HepG2 (cell line): ENCODE results near the gene IAH1. TPM values are rescaled to one million over a fixed set of nuclear protein-coding genes. Genes with fewer than 3 reads are reported as not detected.
A peak's percentile ranks its signal among the peaks of the same experiment; 100 is the strongest.

Experiments
- ARNT2 ChIP-seq: sonication (generic); formaldehyde crosslinking; IDR thresholded peaks from 2 replicates; pipeline ENCODE4 v1.8.0; 2022; ENCODE audit warnings: mild to moderate bottlenecking, low read depth, missing genetic modification reagents, moderate library complexity
- ATF7 ChIP-seq, 2 experiments: fragments of 450-650 bp in 1 of 2; sonication (generic) in 1 of 2; formaldehyde crosslinking in 1 of 2; IDR thresholded peaks; 2 replicates each; pipeline versions ENCODE4 v1.4.0 to v1.6.1; 2016 to 2020; ENCODE audit warnings: antibody characterized with exemption in 1 of 2, mild to moderate bottlenecking in 1 of 2, missing genetic modification reagents in 1 of 2
- BORCS8-MEF2B ChIP-seq: sonication (generic); formaldehyde crosslinking; IDR thresholded peaks from 2 replicates; pipeline ENCODE4 v1.8.0; 2022; ENCODE audit warnings: mild to moderate bottlenecking, missing genetic modification reagents
- DPF2 ChIP-seq: sonication (generic); formaldehyde crosslinking; IDR thresholded peaks from 2 replicates; pipeline ENCODE4 v1.4.0; 2020; ENCODE audit warnings: mild to moderate bottlenecking, low read depth, missing genetic modification reagents, borderline replicate concordance
- KDM4B ChIP-seq: sonication (generic); formaldehyde crosslinking; IDR thresholded peaks from 2 replicates; pipeline ENCODE4 v1.4.0; 2020; ENCODE audit warnings: missing genetic modification reagents
- RXRB ChIP-seq: IDR thresholded peaks from 2 replicates; pipeline ENCODE4 v1.6.1; 2016; ENCODE audit warnings: borderline replicate concordance, missing genetic modification reagents, missing compliant biosample characterization
- SKIL ChIP-seq: sonication (generic); formaldehyde crosslinking; IDR thresholded peaks from 2 replicates; pipeline ENCODE4 v1.8.0; 2022; ENCODE audit warnings: missing genetic modification reagents, mild to moderate bottlenecking, moderate library complexity, borderline replicate concordance
- TAF1 ChIP-seq: sonication (generic); formaldehyde crosslinking; IDR thresholded peaks from 2 replicates; pipeline ENCODE4 v1.4.0; 2020; ENCODE audit warnings: missing genetic modification reagents
- ZNF3 ChIP-seq: IDR thresholded peaks from 2 replicates; pipeline ENCODE4 v1.7.0; 2017; ENCODE audit warnings: inconsistent platforms
- ZNF317 ChIP-seq: sonication (generic); formaldehyde crosslinking; IDR thresholded peaks from 2 replicates; pipeline ENCODE4 v1.5.0; 2020; ENCODE audit warnings: mild to moderate bottlenecking, missing genetic modification reagents
- ZNF33B ChIP-seq: sonication (generic); formaldehyde crosslinking; IDR thresholded peaks from 2 replicates; pipeline ENCODE4 v1.5.1; 2020; ENCODE audit warnings: mild to moderate bottlenecking, missing genetic modification reagents
- ZNF460 ChIP-seq: sonication (generic); formaldehyde crosslinking; IDR thresholded peaks from 2 replicates; pipeline ENCODE4 v1.5.1; 2020; ENCODE audit warnings: missing genetic modification reagents, mild to moderate bottlenecking, borderline replicate concordance
- polyA plus RNA-seq, 8 experiments: library from polyadenylated mRNA; depleted of rRNA in 3 of 8; stranded (reverse) in 7 of 8; unstranded in 1 of 8; fragments of >200 nt; fragmentation: Illumina TruSeq in 4 of 8; extraction: Trizol in 4 of 8; gene quantifications; 2 replicates each; pipeline versions ENCODE4 v1.2.1 to v1.2.3, GENCODE V29; 2011 to 2016; ENCODE audit warnings: low read depth in 4 of 8, missing spikeins in 1 of 8, mixed read lengths in 1 of 8; ENCODE audit not compliant: insufficient read depth in 1 of 8
- total RNA-seq, 5 experiments: library from RNA; depleted of rRNA; stranded (reverse); fragments of >200 nt; fragmentation: Illumina TruSeq; extraction: Trizol; gene quantifications; 2 replicates each; pipeline ENCODE4 v1.2.3, GENCODE V29; 2016; ENCODE audit warnings: low read depth in 1 of 5
- TF ChIP-seq, protein P1 (sequence below), 2 experiments: sonication (generic) in 1 of 2; formaldehyde crosslinking in 1 of 2; IDR thresholded peaks; 2 replicates each; pipeline versions ENCODE4 v1.5.1 to v1.6.1; 2011 to 2020; ENCODE audit warnings: borderline replicate concordance in 1 of 2, low read depth in 1 of 2, low read length in 1 of 2, mild to moderate bottlenecking in 1 of 2, missing genetic modification reagents in 1 of 2, moderate library complexity in 1 of 2
- TF ChIP-seq, protein P2 (sequence below): sonication (generic); formaldehyde crosslinking; IDR thresholded peaks from 2 replicates; pipeline ENCODE4 v1.9.0; 2021; ENCODE audit warnings: mild to moderate bottlenecking, missing genetic modification reagents
- TF ChIP-seq, protein P3 (sequence below): sonication (generic); formaldehyde crosslinking; IDR thresholded peaks from 2 replicates; pipeline ENCODE4 v1.4.0; 2020; ENCODE audit warnings: missing genetic modification reagents, borderline replicate concordance

Gene IAH1
- total and polyA plus RNA-seq, 2 of the 13 experiments (the other 11 are each of a cell fraction or from before 2014, with no cell fraction given), result 43.6 to 44.4 TPM

DNA sequence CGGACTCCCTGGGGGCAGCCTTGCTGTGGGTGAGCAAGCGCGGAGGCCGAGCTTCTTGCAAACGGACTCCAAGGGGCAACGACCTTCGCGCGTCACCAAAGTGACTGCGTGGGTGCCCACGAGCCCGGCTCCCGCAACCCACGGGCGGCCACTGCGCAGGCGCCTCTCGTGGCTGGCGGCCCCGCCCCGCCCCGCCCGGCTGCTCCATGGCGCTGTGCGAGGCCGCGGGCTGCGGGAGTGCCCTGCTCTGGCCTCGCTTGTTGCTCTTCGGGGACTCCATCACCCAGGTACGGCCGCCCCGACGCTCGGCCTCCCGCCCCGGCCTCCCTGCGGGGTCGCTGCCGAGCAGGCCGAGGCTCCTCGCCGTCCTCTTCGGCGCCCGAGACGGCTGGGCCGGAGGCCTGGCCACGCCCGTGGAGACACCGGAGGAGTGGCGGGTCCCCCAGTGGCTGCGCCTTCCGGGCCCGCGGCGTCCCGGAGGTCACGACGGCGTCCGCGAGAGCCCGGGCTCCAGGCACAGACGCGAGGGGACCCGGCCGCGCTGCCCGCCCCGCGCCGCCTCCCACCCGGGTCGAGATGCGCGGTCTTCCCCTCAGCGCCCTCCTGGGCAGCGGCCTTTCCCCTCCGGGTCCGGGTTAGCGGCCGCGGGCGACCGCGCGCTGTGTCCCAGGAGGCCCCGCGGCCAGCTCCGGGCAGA is at the start of gene IAH1 (continued):
- TF ChIP-seq, protein P1, sequence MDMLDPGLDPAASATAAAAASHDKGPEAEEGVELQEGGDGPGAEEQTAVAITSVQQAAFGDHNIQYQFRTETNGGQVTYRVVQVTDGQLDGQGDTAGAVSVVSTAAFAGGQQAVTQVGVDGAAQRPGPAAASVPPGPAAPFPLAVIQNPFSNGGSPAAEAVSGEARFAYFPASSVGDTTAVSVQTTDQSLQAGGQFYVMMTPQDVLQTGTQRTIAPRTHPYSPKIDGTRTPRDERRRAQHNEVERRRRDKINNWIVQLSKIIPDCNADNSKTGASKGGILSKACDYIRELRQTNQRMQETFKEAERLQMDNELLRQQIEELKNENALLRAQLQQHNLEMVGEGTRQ (IDR thresholded peaks at IDR 0.05; ENCODE audit: low read depth, low read length), result no peak
- TF ChIP-seq, protein P1 (CRISPR knock-in tag; IDR thresholded peaks at IDR 0.05; ENCODE audit: borderline replicate concordance), result no peak
- TF ChIP-seq ZNF460 (CRISPR knock-in tag) (no peak), DPF2 (CRISPR knock-in tag) (no peak), ZNF3 (no peak), SKIL (CRISPR knock-in tag) (no peak), RXRB (CRISPR knock-in tag) (no peak), ATF7 (IDR thresholded peaks at IDR 0.05) (no peak), ATF7 (CRISPR knock-in tag; IDR thresholded peaks at IDR 0.05) (no peak), BORCS8-MEF2B (CRISPR knock-in tag) (no peak; the same call in 1 of the 2 replicates), ZNF317 (CRISPR knock-in tag) (no peak), TAF1 (CRISPR knock-in tag) (peak; percentile 29; the same call in 1 of the 2 replicates), KDM4B (CRISPR knock-in tag) (no peak), ARNT2 (peak; percentile 47; the same call in 1 of the 2 replicates), ZNF33B (CRISPR knock-in tag) (no peak)
- TF ChIP-seq, protein P2, sequence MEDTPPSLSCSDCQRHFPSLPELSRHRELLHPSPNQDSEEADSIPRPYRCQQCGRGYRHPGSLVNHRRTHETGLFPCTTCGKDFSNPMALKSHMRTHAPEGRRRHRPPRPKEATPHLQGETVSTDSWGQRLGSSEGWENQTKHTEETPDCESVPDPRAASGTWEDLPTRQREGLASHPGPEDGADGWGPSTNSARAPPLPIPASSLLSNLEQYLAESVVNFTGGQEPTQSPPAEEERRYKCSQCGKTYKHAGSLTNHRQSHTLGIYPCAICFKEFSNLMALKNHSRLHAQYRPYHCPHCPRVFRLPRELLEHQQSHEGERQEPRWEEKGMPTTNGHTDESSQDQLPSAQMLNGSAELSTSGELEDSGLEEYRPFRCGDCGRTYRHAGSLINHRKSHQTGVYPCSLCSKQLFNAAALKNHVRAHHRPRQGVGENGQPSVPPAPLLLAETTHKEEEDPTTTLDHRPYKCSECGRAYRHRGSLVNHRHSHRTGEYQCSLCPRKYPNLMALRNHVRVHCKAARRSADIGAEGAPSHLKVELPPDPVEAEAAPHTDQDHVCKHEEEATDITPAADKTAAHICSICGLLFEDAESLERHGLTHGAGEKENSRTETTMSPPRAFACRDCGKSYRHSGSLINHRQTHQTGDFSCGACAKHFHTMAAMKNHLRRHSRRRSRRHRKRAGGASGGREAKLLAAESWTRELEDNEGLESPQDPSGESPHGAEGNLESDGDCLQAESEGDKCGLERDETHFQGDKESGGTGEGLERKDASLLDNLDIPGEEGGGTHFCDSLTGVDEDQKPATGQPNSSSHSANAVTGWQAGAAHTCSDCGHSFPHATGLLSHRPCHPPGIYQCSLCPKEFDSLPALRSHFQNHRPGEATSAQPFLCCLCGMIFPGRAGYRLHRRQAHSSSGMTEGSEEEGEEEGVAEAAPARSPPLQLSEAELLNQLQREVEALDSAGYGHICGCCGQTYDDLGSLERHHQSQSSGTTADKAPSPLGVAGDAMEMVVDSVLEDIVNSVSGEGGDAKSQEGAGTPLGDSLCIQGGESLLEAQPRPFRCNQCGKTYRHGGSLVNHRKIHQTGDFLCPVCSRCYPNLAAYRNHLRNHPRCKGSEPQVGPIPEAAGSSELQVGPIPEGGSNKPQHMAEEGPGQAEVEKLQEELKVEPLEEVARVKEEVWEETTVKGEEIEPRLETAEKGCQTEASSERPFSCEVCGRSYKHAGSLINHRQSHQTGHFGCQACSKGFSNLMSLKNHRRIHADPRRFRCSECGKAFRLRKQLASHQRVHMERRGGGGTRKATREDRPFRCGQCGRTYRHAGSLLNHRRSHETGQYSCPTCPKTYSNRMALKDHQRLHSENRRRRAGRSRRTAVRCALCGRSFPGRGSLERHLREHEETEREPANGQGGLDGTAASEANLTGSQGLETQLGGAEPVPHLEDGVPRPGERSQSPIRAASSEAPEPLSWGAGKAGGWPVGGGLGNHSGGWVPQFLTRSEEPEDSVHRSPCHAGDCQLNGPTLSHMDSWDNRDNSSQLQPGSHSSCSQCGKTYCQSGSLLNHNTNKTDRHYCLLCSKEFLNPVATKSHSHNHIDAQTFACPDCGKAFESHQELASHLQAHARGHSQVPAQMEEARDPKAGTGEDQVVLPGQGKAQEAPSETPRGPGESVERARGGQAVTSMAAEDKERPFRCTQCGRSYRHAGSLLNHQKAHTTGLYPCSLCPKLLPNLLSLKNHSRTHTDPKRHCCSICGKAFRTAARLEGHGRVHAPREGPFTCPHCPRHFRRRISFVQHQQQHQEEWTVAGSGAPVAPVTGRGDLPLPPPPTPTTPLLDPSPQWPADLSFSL, result no peak
- TF ChIP-seq, protein P3, sequence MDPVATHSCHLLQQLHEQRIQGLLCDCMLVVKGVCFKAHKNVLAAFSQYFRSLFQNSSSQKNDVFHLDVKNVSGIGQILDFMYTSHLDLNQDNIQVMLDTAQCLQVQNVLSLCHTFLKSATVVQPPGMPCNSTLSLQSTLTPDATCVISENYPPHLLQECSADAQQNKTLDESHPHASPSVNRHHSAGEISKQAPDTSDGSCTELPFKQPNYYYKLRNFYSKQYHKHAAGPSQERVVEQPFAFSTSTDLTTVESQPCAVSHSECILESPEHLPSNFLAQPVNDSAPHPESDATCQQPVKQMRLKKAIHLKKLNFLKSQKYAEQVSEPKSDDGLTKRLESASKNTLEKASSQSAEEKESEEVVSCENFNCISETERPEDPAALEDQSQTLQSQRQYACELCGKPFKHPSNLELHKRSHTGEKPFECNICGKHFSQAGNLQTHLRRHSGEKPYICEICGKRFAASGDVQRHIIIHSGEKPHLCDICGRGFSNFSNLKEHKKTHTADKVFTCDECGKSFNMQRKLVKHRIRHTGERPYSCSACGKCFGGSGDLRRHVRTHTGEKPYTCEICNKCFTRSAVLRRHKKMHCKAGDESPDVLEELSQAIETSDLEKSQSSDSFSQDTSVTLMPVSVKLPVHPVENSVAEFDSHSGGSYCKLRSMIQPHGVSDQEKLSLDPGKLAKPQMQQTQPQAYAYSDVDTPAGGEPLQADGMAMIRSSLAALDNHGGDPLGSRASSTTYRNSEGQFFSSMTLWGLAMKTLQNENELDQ, result no peak
